GM12873 (cell line): ENCODE data around the gene SNX14.

Experiments used
- TF ChIP-seq, protein P1 (sequence below): IDR thresholded peaks from 2 replicates; pipeline ENCODE4 v1.5.1; 2012; ENCODE audit warnings: low read depth, mild to moderate bottlenecking, moderate library complexity, low read length, control low read depth; ENCODE audit not compliant: insufficient read depth; ENCODE audit errors: missing control alignments

The SNX14 gene

DNA sequence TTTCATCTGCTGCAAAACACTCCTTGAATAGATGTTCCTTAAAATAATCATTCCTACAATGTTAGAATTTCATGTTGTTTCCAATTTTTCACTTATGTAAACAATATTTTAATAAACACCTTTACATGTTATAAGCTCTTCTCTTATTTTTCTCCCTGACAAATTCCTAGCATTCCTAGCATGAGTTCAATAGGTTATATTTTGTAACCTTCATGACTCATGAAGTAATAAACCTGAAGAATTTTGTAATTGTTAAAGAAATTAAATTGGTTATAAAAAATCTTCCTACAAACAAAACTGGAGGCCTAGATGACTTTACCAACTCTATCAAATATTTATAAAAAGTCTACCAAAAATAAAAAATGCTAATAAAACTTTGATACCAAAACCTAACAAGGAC lies 77.5 kb downstream of the SNX14 start:
- TF ChIP-seq, protein P1, sequence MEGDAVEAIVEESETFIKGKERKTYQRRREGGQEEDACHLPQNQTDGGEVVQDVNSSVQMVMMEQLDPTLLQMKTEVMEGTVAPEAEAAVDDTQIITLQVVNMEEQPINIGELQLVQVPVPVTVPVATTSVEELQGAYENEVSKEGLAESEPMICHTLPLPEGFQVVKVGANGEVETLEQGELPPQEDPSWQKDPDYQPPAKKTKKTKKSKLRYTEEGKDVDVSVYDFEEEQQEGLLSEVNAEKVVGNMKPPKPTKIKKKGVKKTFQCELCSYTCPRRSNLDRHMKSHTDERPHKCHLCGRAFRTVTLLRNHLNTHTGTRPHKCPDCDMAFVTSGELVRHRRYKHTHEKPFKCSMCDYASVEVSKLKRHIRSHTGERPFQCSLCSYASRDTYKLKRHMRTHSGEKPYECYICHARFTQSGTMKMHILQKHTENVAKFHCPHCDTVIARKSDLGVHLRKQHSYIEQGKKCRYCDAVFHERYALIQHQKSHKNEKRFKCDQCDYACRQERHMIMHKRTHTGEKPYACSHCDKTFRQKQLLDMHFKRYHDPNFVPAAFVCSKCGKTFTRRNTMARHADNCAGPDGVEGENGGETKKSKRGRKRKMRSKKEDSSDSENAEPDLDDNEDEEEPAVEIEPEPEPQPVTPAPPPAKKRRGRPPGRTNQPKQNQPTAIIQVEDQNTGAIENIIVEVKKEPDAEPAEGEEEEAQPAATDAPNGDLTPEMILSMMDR, result no peak

DNA sequence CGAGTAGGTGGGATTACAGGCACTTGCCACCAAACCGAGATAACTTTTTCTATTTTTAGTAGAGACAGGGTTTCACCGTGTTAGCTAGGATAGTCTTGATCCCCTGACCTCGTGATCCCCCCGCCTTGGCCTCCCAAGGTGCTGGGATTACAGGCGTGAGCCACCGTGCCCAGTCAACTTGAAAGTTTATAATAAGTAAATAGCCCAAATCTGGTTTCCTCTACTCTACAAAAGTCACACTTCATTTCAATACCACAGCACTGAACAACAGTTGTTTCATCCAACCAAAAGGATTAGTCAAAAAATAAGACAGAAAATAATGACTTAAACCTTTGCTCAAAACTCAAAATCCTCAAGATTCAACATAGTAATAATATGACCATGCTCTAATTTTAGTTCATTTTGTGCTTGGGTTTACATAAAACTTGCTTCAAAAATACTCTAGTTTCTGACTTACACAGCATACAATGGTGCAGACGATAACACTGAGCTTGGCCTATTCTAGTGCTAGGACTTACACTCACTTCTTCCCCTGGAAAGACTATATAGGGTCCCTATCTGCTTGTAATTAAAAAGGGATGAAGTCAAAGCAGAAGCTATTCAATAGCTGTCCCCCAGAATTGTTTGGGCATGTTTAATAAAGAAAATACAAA lies 87.1 kb downstream of the SNX14 start:
- TF ChIP-seq, protein P1, result no peak

DNA sequence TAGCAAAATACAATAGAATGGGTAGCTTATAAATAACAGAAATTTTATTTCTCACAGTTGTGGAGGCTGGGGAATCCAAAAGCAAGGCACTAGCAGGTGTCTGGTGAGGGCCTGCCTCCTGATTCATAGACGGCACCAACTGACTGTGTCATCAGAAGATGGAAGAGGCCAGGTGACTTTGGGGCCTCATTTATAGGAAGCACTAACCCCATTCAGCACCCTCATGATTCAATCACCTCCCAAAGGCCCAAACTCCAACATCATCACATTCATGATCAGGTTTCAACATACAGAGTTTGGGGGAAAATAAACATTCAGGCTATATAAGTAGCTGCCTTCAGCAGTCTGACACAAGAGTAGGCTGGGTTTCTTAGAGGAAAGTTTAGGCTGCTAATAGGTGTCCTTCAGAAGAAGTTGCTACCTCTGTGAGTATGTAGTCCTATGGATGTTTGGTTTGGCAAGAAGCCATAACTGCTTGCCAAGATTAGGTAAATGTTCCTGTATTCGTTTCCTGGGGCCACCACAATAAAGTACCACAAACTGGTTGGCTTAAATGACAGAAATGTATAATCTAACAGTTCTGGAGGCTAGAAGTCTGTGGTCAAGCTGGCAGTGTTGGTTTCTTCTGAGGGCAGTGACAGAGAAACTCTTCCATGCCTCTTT lies 94.9 kb downstream of the SNX14 start:
- TF ChIP-seq, protein P1, result no peak

DNA sequence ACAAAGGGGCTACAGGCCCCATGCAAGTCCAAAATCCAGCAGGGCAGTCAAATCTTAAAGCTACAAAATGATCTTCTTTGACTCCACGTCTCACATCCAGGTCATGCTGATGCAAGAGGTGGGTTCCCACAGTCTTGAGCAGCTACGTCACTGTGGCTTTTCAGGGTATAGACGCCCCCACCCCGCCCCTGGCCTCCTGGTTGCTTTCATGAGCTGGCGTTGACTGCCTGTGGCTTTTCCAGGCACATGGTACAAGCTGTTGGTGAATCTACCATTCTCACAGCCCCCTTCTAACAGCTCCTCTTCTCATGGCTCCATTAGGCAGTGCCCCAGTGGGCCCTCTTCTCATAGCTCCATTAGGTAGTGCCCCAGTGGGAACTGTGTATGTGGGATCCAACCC lies 96.8 kb downstream of the SNX14 start:
- TF ChIP-seq, protein P1, result no peak

DNA sequence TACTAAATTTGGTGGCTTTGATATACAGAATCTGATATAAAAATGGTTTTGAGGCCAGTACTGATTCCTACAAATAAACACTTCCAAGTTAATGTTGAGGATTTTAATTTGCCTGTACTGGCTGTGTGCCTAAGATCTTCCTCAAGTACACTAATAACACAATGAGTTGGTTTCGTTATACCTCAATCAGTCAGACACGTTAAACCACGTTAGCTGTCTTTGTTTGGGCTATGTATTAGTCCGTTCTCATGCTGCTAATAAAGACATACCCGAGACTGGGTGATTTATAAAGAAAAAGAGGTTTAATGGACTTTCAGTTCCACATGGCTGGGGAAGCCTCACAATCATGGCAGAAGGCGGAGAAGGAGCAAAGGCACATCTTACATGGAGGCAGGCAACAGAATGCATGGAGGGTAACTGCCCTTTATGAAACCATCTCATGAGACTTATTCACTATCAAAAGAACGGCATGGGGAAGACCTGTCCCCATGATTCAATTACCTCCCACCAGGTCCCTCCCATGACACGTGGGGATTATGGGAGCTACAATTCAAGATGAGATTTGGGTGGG lies 97.6 kb downstream of the SNX14 start:
- TF ChIP-seq, protein P1, result no peak

DNA sequence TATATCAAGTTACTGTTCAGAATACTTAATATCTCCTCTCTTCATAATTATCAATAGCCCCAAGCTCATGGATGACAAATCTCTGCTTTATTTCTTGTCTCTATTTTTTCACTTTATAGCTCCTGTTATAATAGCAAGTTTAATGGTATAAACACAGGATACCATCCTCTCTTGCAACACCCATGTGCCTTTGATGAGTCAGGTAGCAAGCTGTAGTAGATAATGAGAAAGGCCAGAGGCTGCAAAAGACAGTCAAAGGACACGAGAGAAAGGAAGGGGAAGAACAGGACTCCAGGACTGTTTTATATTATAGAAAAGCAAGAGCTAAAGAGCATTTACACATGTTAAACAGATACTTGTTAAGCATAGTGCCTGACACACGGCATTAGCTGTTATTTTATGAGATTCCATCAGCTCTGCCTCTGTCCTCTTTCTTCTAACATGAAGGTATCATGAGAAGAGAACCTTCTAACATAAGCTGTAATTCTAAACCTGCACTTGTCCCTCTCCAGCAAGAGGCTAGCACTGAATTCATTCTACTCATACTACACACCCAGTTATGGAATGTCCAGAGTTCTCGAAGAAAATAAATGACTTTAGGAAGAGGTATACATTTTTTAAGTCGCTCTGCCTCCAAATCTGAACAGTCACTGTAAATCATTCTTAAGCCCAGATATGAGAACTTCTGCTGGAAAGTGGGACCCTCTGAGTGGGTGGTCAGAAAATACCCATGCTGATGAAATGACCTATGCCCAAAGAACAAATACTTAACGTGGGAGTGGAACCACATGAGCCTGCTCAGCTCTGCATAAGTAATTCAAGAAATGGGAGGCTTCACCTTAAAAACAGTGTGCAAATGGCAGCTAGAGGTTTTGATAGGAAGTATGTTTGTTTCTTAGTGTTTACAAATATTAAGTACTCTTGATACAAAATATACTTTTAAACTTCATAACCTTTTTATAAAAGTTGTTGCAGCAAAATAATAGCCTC lies 98.8 kb downstream of the SNX14 start:
- TF ChIP-seq, protein P1, result no peak
